Endothelial cell of umbilical vein (primary cell): ENCODE data around the gene C2CD4D.

ENCODE experiments used
- EZH2 ChIP-seq: IDR thresholded peaks from 2 replicates; pipeline ENCODE4 v1.6.1; 2012; ENCODE audit warnings: borderline replicate concordance, low read depth, mild to moderate bottlenecking, moderate library complexity, low read length, inconsistent platforms; ENCODE audit not compliant: severe bottlenecking
- FOS ChIP-seq: IDR thresholded peaks from 2 replicates; pipeline ENCODE4 v1.6.1; 2011; ENCODE audit warnings: mild to moderate bottlenecking, low read length, moderate library complexity, borderline replicate concordance; ENCODE audit not compliant: insufficient read depth
- GATA2 ChIP-seq: IDR thresholded peaks from 2 replicates; pipeline ENCODE4 v1.7.0; 2011; ENCODE audit warnings: low read depth, mild to moderate bottlenecking, moderate library complexity, mixed read lengths, low read length; ENCODE audit not compliant: insufficient read length, insufficient read depth
- JUN ChIP-seq: IDR thresholded peaks from 2 replicates; pipeline ENCODE4 v1.6.1; 2011; ENCODE audit warnings: borderline replicate concordance, low read depth; ENCODE audit not compliant: insufficient read length, insufficient read depth
- MYC ChIP-seq: IDR thresholded peaks from one replicate; pipeline ENCODE4 v1.6.1; 2011; ENCODE audit warnings: mild to moderate bottlenecking, low read depth, low read length
- POLR2A ChIP-seq: IDR thresholded peaks from 2 replicates; pipeline ENCODE4 v1.6.1; 2012; ENCODE audit warnings: low read depth, mild to moderate bottlenecking, control low read depth, low read length
- POLR2AphosphoS5 ChIP-seq: IDR thresholded peaks from 2 replicates; pipeline ENCODE4 v1.6.1; 2012; ENCODE audit warnings: low read depth, mild to moderate bottlenecking, control low read depth, low read length, moderate library complexity; ENCODE audit not compliant: insufficient read depth
- TF ChIP-seq, protein P1 (sequence below), 2 donors: IDR thresholded peaks; 1 replicate in 1 of 2; 2 replicates in 1 of 2; pipeline ENCODE4 v1.5.1; 2011; ENCODE audit warnings: low read length in 2 of 2, mild to moderate bottlenecking in 2 of 2, moderate library complexity in 2 of 2, control low read depth in 1 of 2, inconsistent platforms in 1 of 2, low read depth in 1 of 2; ENCODE audit not compliant: insufficient read depth in 1 of 2; ENCODE audit errors: extremely low read depth in 1 of 2
- TF ChIP-seq, protein P2 (sequence below): IDR thresholded peaks from 2 replicates; pipeline ENCODE4 v1.6.1; 2011; ENCODE audit not compliant: insufficient read depth, insufficient read length

DNA sequence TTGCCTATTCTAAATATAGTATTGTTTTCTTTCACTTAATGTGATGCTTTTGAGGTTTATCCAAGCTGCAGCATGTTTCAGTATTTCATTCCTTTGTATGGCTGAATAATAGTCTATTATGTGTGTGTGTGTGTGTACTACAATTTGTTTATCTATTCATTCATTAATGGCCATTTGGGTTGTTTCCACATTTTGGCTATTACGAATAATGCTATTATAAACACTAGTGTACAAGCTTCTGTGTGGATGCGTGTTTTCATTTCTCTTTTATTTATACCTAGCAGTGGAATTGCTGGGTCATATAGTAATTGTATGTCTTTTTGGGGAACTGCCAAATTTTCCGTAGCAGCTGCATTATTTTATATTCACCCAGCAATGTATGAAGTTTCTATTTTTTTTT is 28.9 kb upstream of the C2CD4D start:
- no peak for TF ChIP-seq POLR2A
- TF ChIP-seq, protein P1, sequence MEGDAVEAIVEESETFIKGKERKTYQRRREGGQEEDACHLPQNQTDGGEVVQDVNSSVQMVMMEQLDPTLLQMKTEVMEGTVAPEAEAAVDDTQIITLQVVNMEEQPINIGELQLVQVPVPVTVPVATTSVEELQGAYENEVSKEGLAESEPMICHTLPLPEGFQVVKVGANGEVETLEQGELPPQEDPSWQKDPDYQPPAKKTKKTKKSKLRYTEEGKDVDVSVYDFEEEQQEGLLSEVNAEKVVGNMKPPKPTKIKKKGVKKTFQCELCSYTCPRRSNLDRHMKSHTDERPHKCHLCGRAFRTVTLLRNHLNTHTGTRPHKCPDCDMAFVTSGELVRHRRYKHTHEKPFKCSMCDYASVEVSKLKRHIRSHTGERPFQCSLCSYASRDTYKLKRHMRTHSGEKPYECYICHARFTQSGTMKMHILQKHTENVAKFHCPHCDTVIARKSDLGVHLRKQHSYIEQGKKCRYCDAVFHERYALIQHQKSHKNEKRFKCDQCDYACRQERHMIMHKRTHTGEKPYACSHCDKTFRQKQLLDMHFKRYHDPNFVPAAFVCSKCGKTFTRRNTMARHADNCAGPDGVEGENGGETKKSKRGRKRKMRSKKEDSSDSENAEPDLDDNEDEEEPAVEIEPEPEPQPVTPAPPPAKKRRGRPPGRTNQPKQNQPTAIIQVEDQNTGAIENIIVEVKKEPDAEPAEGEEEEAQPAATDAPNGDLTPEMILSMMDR (IDR thresholded peaks at IDR 0.05; ENCODE audit: extremely low read depth in 1 of 2, insufficient read depth in 1 of 2, low read depth in 1 of 2, low read length in 2 of 2) = no peak
- TF ChIP-seq, protein P2, sequence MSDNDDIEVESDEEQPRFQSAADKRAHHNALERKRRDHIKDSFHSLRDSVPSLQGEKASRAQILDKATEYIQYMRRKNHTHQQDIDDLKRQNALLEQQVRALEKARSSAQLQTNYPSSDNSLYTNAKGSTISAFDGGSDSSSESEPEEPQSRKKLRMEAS = no peak
- TF ChIP-seq POLR2AphosphoS5 = no peak
- no peak for TF ChIP-seq EZH2
- TF ChIP-seq MYC = no peak
- no peak for TF ChIP-seq JUN
- TF ChIP-seq FOS = no peak
- no peak for TF ChIP-seq GATA2
